CD8-positive, alpha-beta memory T cell (primary cell): ENCODE measurements around the gene KCTD5. TPM values are rescaled to one million over a fixed set of nuclear protein-coding genes. Genes with fewer than 3 reads are reported as not detected.

Source experiments
- CTCF ChIA-PET: fragments of 350-600 bp; sonication (Branson Sonifier 250); formaldehyde crosslinking; loops from one replicate; lab custom pipeline; 2021; ENCODE audit warnings: antibody characterized with exemption; lab: Charles Lee
- POLR2A ChIA-PET: fragments of 350-600 bp; sonication (Branson Sonifier 250); formaldehyde crosslinking; loops from one replicate; lab custom pipeline; 2021; ENCODE audit warnings: antibody characterized with exemption; lab: Charles Lee
- DNase-seq, 5 donors: peaks; one replicate each; pipeline versions ENCODE4 v3.0.0 to v3.0.0-alpha.2; 2020 to 2022; ENCODE audit warnings: mixed read lengths in 1 of 5
- H3K27ac ChIP-seq: one replicate; pipeline ENCODE4 v1.7.0; 2013; ENCODE audit warnings: low read depth, mild to moderate bottlenecking, low read length, moderate library complexity
- H3K27me3 ChIP-seq: 2 replicates; pipeline ENCODE4 v1.7.0; 2013; ENCODE audit warnings: low read length, mild to moderate bottlenecking; ENCODE audit not compliant: insufficient read depth, poor library complexity, severe bottlenecking
- H3K36me3 ChIP-seq: 2 replicates; pipeline ENCODE4 v1.7.0; 2013; ENCODE audit warnings: mild to moderate bottlenecking, low read length, moderate library complexity; ENCODE audit not compliant: insufficient read depth
- H3K4me1 ChIP-seq: 2 replicates; pipeline ENCODE4 v1.7.0; 2013; ENCODE audit warnings: mild to moderate bottlenecking, low read length, moderate library complexity; ENCODE audit not compliant: insufficient read depth
- H3K4me3 ChIP-seq: 2 replicates; pipeline ENCODE4 v1.7.0; 2013; ENCODE audit warnings: mild to moderate bottlenecking, low read length
- H3K9me3 ChIP-seq: 2 replicates; pipeline ENCODE4 v1.7.0; 2013; ENCODE audit warnings: mild to moderate bottlenecking, low read length
- H3K27ac Mint-ChIP-seq, 8 donors: one replicate each; pipeline ENCODE4 v1.8.0; 2020 to 2021; ENCODE audit warnings: mixed read lengths in 8 of 8, mild to moderate bottlenecking in 6 of 8, inconsistent platforms in 3 of 8, moderate library complexity in 3 of 8
- H3K27me3 Mint-ChIP-seq, 2 donors: one replicate each; pipeline ENCODE4 v1.8.0; 2020 to 2021; ENCODE audit warnings: mixed read lengths in 2 of 2, mild to moderate bottlenecking in 1 of 2, moderate library complexity in 1 of 2
- H3K36me3 Mint-ChIP-seq, 3 donors: one replicate each; pipeline ENCODE4 v1.8.0; 2020 to 2021; ENCODE audit warnings: mixed read lengths in 3 of 3, inconsistent platforms in 1 of 3, mild to moderate bottlenecking in 1 of 3
- H3K4me1 Mint-ChIP-seq, 3 donors: one replicate each; pipeline ENCODE4 v1.8.0; 2020 to 2021; ENCODE audit warnings: mixed read lengths in 3 of 3, inconsistent platforms in 1 of 3, mild to moderate bottlenecking in 1 of 3
- H3K4me3 Mint-ChIP-seq, 7 donors: one replicate each; pipeline ENCODE4 v1.8.0; 2020 to 2021; ENCODE audit warnings: mixed read lengths in 7 of 7, mild to moderate bottlenecking in 6 of 7, moderate library complexity in 4 of 7, inconsistent platforms in 2 of 7
- H3K9me3 Mint-ChIP-seq, 5 donors: one replicate each; pipeline ENCODE4 v1.8.0; 2020 to 2022; ENCODE audit warnings: mixed read lengths in 5 of 5, mild to moderate bottlenecking in 3 of 5, moderate library complexity in 2 of 5, inconsistent platforms in 1 of 5
- polyA plus RNA-seq: library from polyadenylated mRNA; unstranded; fragments of 300-500 nt; fragmentation: Illumina TruSeq; gene quantifications from one replicate; pipeline ENCODE4 v1.2.3, GENCODE V29; 2021
- total RNA-seq, 2 experiments: library from RNA; stranded (reverse); gene quantifications; one replicate each; pipeline ENCODE4 v1.2.3, GENCODE V29; 2021

Gene KCTD5
- total and polyA plus RNA-seq, 3 experiments from 2014 or later: 21.2 to 50.5 (median 49.7) TPM

DNA sequence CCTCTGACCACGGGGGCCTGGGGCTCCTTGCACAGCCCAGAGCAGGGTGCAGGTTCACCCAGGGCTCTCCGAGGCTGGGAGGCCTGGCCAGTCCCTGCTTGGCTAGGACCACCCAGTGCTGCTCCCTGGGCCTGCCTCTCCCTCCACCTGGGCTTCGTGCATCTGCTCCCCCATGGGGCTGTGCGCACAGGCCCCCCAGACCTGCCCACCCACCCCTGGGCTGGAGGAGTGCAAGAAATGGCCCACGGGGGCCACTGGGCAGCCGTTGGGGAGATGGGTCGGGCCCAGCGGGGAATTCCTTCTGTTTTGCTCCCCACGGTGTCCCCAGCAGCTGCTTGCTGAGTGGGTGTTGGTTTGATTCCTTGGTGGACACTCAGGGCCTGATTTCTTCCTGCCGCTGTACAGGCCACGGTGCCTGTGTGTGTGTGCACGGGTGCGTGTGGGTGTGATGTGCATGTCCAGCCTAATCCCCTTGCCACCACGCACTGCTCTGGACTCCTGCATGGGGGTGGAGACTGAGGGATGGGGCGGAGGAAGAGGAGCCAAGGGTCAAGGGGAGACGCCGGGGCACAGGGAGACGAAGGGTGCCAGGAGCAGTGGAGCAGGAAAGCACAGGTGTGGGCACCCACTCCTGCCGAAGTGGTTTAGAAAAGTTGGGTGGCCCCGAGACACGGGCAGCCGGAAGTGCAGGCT lies 29.2 kb downstream of the KCTD5 start:
- no peaks in the 10 kb centered on the region for H3K27me3 ChIP-seq
- H3K4me3 Mint-ChIP-seq: no peak overlapping the region
- peaks cover 0 to 22% (median 4%) of the 10 kb centered on the region in 3 donors for H3K36me3 Mint-ChIP-seq

DNA sequence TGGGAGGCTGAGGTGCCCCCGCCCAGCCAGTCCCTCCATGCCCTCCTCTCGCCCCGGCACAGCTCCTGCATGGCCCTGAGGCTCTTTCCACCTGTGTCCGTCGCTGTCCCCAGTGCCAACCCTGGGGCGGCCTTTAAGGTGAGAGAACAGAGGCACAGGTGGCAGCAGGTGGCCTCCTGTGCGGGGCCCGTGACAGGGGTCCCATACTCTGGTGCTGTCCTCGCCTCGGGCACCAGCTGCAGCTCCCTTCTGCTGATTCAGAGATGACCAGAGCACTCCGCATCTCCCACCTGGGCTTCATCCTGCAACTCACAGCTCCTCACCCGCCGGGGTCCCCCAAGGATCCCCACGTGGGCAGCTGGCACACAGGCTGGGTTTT lies 29.7 kb downstream of the KCTD5 start:
- Histone ChIP-seq H3K36me3 (peaks cover 7% of the 10 kb centered on the region), H3K4me1 (no peaks in the 10 kb centered on the region), H3K27me3 (no peaks in the 10 kb centered on the region), H3K27ac (no peak overlapping the region), H3K9me3 (no peaks in the 10 kb centered on the region), H3K4me3 (no peak overlapping the region)
- DNase-seq: no peak
- no peak overlapping the region for H3K27ac Mint-ChIP-seq
- H3K4me1 Mint-ChIP-seq: peaks cover 0 to 6% (median 4%) of the 10 kb centered on the region in 3 donors
- H3K9me3 Mint-ChIP-seq: no peaks in the 10 kb centered on the region
- CTCF ChIA-PET: no interaction called here
- POLR2A ChIA-PET: interaction anchor here (0.6 to 0.7 kb wide), 2 partner anchors 66 to 191 kb away, joined by 3 read pairs; no protein-coding TSS in a partner anchor
- no peaks in the 10 kb centered on the region for H3K27me3 Mint-ChIP-seq
- H3K4me3 Mint-ChIP-seq: no peak overlapping the region
- peaks cover 0 to 22% (median 4%) of the 10 kb centered on the region in 3 donors for H3K36me3 Mint-ChIP-seq

More for the DNA sequence above, 29.2 kb downstream of the KCTD5 start:
- H3K36me3 ChIP-seq: peaks cover 7% of the 10 kb centered on the region
- Mint-ChIP-seq H3K9me3 (no peaks in the 10 kb centered on the region), H3K27me3 (no peaks in the 10 kb centered on the region), H3K4me1 (peaks cover 0 to 6% (median 4%) of the 10 kb centered on the region in 3 donors), H3K27ac (no peak overlapping the region)
- no peak overlapping the region for H3K4me3 ChIP-seq
- CTCF ChIA-PET: no interaction called here
- POLR2A ChIA-PET: interaction anchor here (0.6 kb wide), 1 partner anchor 191 kb away, joined by 3 read pairs; no protein-coding TSS in a partner anchor
- no peak for DNase-seq
- H3K4me1 ChIP-seq: no peaks in the 10 kb centered on the region
- H3K27ac ChIP-seq: no peak overlapping the region
- H3K9me3 ChIP-seq: no peaks in the 10 kb centered on the region

DNA sequence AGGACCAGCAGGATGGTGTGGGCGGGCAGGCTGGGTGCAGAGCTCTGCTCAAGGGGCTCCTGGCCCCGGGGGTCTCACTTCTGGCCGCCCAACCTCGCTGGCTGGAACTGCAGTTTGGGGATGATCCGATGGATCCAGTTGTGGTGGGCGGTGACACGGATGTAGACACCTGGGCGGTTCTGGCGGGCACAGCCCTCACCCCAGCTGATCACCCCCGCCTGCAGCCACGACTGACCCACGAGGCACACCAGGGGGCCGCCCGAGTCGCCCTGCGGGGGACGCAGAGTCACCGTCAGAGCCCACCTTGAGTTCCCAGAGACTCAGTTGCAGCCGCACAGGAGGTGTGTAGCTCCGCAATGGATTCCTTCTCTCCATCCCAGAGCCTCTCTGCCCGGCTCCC lies 30.2 kb downstream of the KCTD5 start:
- Mint-ChIP-seq H3K27me3 (no peaks in the 10 kb centered on the region), H3K36me3 (peaks cover 0 to 17% (median 4%) of the 10 kb centered on the region in 3 donors), H3K27ac (no peak overlapping the region), H3K4me3 (no peak overlapping the region), H3K9me3 (no peaks in the 10 kb centered on the region), H3K4me1 (peaks cover 0 to 6% (median 4%) of the 10 kb centered on the region in 3 donors)
- Histone ChIP-seq H3K27ac (no peak overlapping the region), H3K4me3 (no peak overlapping the region), H3K27me3 (no peaks in the 10 kb centered on the region), H3K36me3 (peaks cover 6% of the 10 kb centered on the region), H3K9me3 (no peaks in the 10 kb centered on the region), H3K4me1 (no peaks in the 10 kb centered on the region)
- POLR2A ChIA-PET: interaction anchor here (0.7 kb wide), 1 partner anchor 66 kb away, joined by 3 read pairs; no protein-coding TSS in a partner anchor
- DNase-seq: no peak
- CTCF ChIA-PET: no interaction called here

DNA sequence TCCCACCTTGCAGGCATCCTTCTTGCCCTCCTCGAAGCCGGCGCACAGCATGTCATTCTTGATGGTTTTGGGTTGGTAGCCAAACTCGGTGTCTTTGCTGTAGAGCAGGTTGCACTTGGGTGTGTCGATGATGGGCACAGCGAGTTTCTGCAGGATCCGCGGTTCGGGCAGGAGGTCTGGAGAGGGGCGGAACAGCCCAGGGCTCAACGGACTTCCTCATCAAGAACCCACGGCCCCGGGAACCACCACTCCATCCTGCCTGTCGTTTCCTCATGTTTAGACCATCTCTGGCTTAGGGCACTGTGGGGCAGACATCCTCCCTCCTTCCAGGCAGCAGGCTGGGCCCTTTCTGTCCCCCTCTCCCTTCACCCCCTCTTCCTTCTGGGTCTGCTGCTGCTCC lies 31.2 kb downstream of the KCTD5 start:
- Histone ChIP-seq H3K4me1 (no peaks in the 10 kb centered on the region), H3K9me3 (no peaks in the 10 kb centered on the region), H3K27me3 (no peaks in the 10 kb centered on the region), H3K36me3 (no peaks in the 10 kb centered on the region), H3K4me3 (no peak overlapping the region), H3K27ac (no peak overlapping the region)
- Mint-ChIP-seq H3K9me3 (no peaks in the 10 kb centered on the region), H3K4me3 (no peak overlapping the region), H3K27ac (no peak overlapping the region), H3K4me1 (peaks cover 0 to 6% (median 4%) of the 10 kb centered on the region in 3 donors), H3K27me3 (no peaks in the 10 kb centered on the region), H3K36me3 (peaks cover 0 to 7% (median 2%) of the 10 kb centered on the region in 3 donors)
- no peak for DNase-seq
- ChIA-PET POLR2A (no interaction called here), CTCF (no interaction called here)

DNA sequence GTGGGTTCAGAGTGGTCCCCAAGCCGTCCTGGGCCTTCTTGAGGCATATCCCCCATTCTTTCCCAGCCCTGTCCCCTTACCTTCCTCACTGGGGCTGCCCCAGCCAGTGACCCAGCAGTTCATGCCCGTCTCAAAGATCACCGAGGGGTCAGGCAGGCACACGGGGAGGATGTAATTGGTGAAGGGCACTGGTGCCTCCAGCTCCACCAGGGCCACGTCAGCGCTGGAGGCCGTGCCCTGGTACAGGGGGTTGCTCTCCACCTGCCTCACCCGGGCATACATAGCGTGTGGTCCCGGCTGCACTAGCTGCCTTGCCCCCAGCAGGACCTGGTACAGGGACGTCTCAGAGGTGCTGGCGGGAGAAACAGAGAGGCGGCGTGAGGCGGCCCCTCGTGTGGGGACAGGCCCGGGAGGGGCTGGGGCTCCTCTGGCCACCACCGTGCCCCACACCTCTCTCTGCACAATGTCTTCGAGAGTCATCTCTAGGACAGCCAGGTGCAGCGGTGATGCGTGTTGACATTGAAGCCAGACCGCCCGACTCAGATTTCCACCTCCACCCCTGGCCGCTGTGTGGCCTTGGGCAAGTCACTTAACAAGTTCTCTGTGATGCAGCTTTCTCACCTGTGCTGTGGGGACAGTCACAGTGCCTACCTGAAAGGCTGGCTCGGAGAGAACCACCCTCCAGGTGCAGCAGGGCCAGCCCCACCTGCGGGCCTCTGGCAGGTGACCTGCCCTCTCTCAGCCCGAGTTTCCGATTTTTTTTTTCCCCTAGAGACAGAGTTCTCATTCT lies 31.9 kb downstream of the KCTD5 start:
- CTCF ChIA-PET: no interaction called here
- POLR2A ChIA-PET: no interaction called here
- Mint-ChIP-seq H3K9me3 (no peaks in the 10 kb centered on the region), H3K27ac (no peak overlapping the region), H3K4me3 (peak overlapping the region in 1 of 7 donors; percentile 38), H3K36me3 (peaks cover 0 to 5% (median 2%) of the 10 kb centered on the region in 3 donors), H3K27me3 (no peaks in the 10 kb centered on the region), H3K4me1 (peaks cover 0 to 6% (median 4%) of the 10 kb centered on the region in 3 donors)
- Histone ChIP-seq H3K4me1 (no peaks in the 10 kb centered on the region), H3K36me3 (no peaks in the 10 kb centered on the region), H3K4me3 (no peak overlapping the region), H3K27me3 (no peaks in the 10 kb centered on the region), H3K27ac (no peak overlapping the region), H3K9me3 (no peaks in the 10 kb centered on the region)
- DNase-seq: no peak

DNA sequence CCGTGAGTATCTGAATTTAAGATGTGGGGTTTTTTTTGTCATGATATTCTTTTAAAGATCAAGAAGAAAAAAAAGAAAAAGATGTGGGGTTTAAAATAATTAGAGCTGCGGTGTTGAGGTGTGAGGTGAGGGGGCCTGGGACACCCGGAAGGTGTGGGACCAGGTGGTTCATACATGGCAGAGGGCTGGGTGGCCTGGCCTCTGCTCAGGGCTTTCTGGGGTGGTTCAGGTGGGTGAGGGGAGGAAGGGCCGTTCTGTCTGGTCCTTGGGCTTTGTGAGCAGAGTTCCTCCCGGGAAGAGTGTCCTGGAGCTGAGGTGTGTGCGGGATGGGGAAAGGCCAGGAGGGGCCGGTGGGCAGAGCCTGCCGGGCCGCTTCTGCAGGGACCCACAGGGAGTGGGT lies 32.7 kb downstream of the KCTD5 start:
- Mint-ChIP-seq H3K27me3 (no peaks in the 10 kb centered on the region), H3K9me3 (no peaks in the 10 kb centered on the region), H3K4me1 (peaks cover 0 to 6% (median 4%) of the 10 kb centered on the region in 3 donors), H3K36me3 (peaks cover 0 to 5% (median 2%) of the 10 kb centered on the region in 3 donors), H3K27ac (no peak overlapping the region), H3K4me3 (peak overlapping the region in 3 of 7 donors; percentile 38 to 48 (median 43))
- DNase-seq: no peak
- ChIA-PET POLR2A (no interaction called here), CTCF (no interaction called here)
- Histone ChIP-seq H3K4me3 (no peak overlapping the region), H3K27ac (no peak overlapping the region), H3K27me3 (no peaks in the 10 kb centered on the region), H3K9me3 (no peaks in the 10 kb centered on the region), H3K4me1 (no peaks in the 10 kb centered on the region), H3K36me3 (no peaks in the 10 kb centered on the region)

DNA sequence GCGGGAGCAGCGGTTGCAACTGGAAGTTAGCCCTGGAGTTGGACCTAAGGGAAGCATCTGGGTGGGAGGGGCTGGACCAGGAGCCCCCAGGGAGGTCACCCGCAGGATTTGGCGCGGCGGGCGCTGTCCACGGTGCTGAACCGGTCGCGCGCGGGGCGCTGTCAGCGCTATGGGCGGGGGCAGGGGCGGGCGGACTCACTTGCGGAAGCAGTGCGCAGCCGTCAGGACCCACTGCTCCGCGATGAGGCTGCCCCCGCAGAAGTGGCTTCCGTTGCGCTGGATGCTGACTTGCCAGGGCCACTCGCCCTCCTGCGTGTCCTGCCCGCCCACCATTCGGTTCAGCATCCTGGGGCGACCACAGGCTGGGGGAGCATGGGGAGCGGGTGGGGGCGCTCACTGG lies 33.2 kb downstream of the KCTD5 start:
- Histone ChIP-seq H3K36me3 (no peaks in the 10 kb centered on the region), H3K27me3 (no peaks in the 10 kb centered on the region), H3K27ac (no peak overlapping the region), H3K4me3 (no peak overlapping the region), H3K9me3 (no peaks in the 10 kb centered on the region), H3K4me1 (no peaks in the 10 kb centered on the region)
- peak; percentile 76 to 89 (median 83) for DNase-seq
- CTCF ChIA-PET: no interaction called here
- Mint-ChIP-seq H3K9me3 (no peaks in the 10 kb centered on the region), H3K27me3 (no peaks in the 10 kb centered on the region), H3K4me3 (peak overlapping the region in 1 of 7 donors; percentile 53), H3K4me1 (peaks cover 0 to 6% (median 4%) of the 10 kb centered on the region in 3 donors), H3K27ac (no peak overlapping the region), H3K36me3 (peaks cover 0 to 2% (median 2%) of the 10 kb centered on the region in 3 donors)
- POLR2A ChIA-PET: no interaction called here
